PC-3 (cell line): ENCODE results near the gene AGAP3.

Experiments
- CTCF ChIP-seq: fragments of 300-600 bp; sonication (generic); conservative IDR thresholded peaks from 2 replicates; pipeline ENCODE4 v1.5.1; 2017; ENCODE audit warnings: antibody characterized with exemption, low read depth, mild to moderate bottlenecking, low read length
- EZH2 ChIP-seq: fragments of 300-600 bp; sonication (generic); IDR thresholded peaks from one replicate; pipeline ENCODE4 v1.6.1; 2017; ENCODE audit warnings: antibody characterized with exemption, mild to moderate bottlenecking, low read length; ENCODE audit not compliant: unreplicated experiment
- EZH2phosphoT487 ChIP-seq: fragments of 300-600 bp; sonication (generic); IDR thresholded peaks from 2 replicates; pipeline ENCODE4 v1.6.1; 2018; ENCODE audit warnings: mild to moderate bottlenecking, antibody characterized with exemption, low read length, borderline replicate concordance

- TF ChIP-seq EZH2 (no peak), CTCF (no peak), EZH2phosphoT487 (no peak)
Measured at GRCh38 chr7:151079199-151079910, 6.9 kb upstream of the AGAP3 start.
